Astrocyte of the spinal cord (primary cell): ENCODE results near the gene SLC11A1.

ENCODE experiments used
- DNase-seq: peaks from one replicate; pipeline ENCODE4 v3.0.0; 2011; ENCODE audit warnings: low read depth, low spot score
- H3K4me3 ChIP-seq: 2 replicates; pipeline ENCODE4 v1.5.1; 2011; ENCODE audit warnings: low read depth, mild to moderate bottlenecking, low read length, moderate library complexity
- CTCF ChIP-seq: IDR thresholded peaks from 2 replicates; pipeline ENCODE4 v1.5.1; 2012; ENCODE audit warnings: low read depth, mild to moderate bottlenecking, low read length, inconsistent platforms
- in situ Hi-C: cut with HindIII; loops from 2 replicates; pipeline ENCODE4 v1.10.0; 2017; ENCODE audit warnings: low sequenced_read_pairs

Gene SLC11A1

GRCh38 chr2:218400930-218401881 lies 19.1 kb downstream of the SLC11A1 start:
- no peak for DNase-seq
- no peak for TF ChIP-seq CTCF
- H3K4me3 ChIP-seq, result peak overlapping the region; percentile 79
- in situ Hi-C loops, result no loop called here

- no peak overlapping the region for H3K4me3 ChIP-seq
- no peak for TF ChIP-seq CTCF
- DNase-seq, result no peak
- in situ Hi-C loops, result no loop called here
These were observed 19.8 kb downstream of the SLC11A1 start for GRCh38 chr2:218401890-218402289.

- TF ChIP-seq CTCF, result no peak
- in situ Hi-C loops, result no loop called here
- no peak overlapping the region for H3K4me3 ChIP-seq
- DNase-seq, result no peak
These were observed 20.4 kb downstream of the SLC11A1 start for GRCh38 chr2:218402491-218402901.

- no peak for TF ChIP-seq CTCF
- H3K4me3 ChIP-seq, result no peak overlapping the region
- in situ Hi-C loops, result no loop called here
- DNase-seq, result no peak
These were observed 20.9 kb downstream of the SLC11A1 start for GRCh38 chr2:218402911-218403411.

- no peak for DNase-seq
- TF ChIP-seq CTCF, result no peak
- in situ Hi-C loops, result no loop called here
- H3K4me3 ChIP-seq, result no peak overlapping the region
These were observed 21.7 kb downstream of the SLC11A1 start for GRCh38 chr2:218403810-218404209.

GRCh38 chr2:218404351-218405085 lies 22.4 kb downstream of the SLC11A1 start:
- in situ Hi-C loops, result no loop called here
- no peak for DNase-seq
- TF ChIP-seq CTCF, result no peak
- no peak overlapping the region for H3K4me3 ChIP-seq
